Measurements from ENCODE around the gene FLCN. TPM values are rescaled to one million over a fixed set of nuclear protein-coding genes. Genes with fewer than 3 reads are reported as not detected.

Gene FLCN
- polyA plus RNA-seq, 6 donors from 2014 or later, result 3.6 to 7.4 (median 5.7) TPM

DNA sequence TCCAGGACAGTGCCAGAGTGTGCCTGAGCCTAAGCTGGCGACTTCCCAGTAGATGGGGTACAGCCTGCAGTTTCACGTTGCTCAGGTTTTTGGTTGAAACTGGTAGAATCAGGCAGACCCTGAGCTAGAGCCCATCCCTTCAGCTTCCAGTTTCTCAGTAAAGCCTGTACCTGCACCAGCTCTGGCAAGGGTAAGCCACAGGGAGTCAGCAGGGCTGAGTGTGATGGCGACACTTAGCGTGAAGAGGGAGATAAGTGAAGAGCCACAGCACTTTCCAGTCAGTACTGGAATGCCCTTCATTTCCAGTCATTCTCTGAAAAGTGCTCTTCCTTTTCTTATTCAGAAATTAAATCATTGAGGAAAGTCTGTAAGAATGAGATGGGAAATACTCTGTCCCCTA lies 53.2 kb downstream of the FLCN start:
- DNase-seq (no peak), ATAC-seq (ENCODE audit: low read depth in 2 of 2) (no peak)
- Mint-ChIP-seq H3K4me3 (peak overlapping the region in 2 of 8 donors; percentile 3 to 70), H3K27ac (peak overlapping the region in 2 of 6 donors; percentile 13 to 84), H3K4me1 (peaks cover 23 to 58% (median 28%) of the 10 kb centered on the region in 3 donors), H3K9me3 (no peaks in the 10 kb centered on the region), H3K27me3 (no peaks in the 10 kb centered on the region), H3K36me3 (peaks cover 6 to 9% of the 10 kb centered on the region in 2 donors)

DNA sequence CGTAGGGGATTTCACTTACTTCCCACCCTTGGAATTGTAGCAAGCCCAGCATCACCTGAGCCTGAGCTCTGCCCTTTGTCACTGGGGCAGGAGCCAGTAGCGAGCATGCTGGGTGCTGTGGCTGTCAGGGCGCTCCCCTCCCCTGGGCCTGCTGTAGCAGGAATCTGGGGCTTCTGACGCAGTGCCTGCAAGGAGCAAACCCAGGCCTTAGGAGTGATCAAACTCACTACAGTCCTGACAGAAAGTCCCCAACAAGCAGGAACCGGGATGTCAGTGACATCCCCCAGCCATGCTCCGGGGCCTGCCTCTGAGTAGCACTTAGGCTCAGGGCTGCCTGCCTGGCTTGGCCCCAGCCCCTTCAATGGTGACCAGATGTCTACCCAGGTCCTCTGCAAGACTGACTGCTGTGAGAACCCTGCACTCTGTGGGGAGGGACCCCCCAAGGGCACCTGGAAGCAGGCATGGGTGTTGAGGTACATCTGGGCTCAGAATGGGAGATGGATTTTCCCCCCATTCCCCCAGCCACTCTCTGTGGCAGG lies 54.3 kb downstream of the FLCN start:
- H3K27me3 Mint-ChIP-seq, result no peaks in the 10 kb centered on the region
- no peaks in the 10 kb centered on the region for H3K9me3 Mint-ChIP-seq
- ATAC-seq (ENCODE audit: low read depth in 2 of 2) (peak in 1 of 2 donors; percentile 23), DNase-seq (no peak)
- peak overlapping the region in 4 of 8 donors; percentile 75 to 87 (median 78) for H3K4me3 Mint-ChIP-seq
- H3K36me3 Mint-ChIP-seq, result peaks cover 9 to 11% of the 10 kb centered on the region in 2 donors
- peaks cover 23 to 58% (median 28%) of the 10 kb centered on the region in 3 donors for H3K4me1 Mint-ChIP-seq
- peak overlapping the region in 4 of 6 donors; percentile 21 to 94 (median 88) for H3K27ac Mint-ChIP-seq

DNA sequence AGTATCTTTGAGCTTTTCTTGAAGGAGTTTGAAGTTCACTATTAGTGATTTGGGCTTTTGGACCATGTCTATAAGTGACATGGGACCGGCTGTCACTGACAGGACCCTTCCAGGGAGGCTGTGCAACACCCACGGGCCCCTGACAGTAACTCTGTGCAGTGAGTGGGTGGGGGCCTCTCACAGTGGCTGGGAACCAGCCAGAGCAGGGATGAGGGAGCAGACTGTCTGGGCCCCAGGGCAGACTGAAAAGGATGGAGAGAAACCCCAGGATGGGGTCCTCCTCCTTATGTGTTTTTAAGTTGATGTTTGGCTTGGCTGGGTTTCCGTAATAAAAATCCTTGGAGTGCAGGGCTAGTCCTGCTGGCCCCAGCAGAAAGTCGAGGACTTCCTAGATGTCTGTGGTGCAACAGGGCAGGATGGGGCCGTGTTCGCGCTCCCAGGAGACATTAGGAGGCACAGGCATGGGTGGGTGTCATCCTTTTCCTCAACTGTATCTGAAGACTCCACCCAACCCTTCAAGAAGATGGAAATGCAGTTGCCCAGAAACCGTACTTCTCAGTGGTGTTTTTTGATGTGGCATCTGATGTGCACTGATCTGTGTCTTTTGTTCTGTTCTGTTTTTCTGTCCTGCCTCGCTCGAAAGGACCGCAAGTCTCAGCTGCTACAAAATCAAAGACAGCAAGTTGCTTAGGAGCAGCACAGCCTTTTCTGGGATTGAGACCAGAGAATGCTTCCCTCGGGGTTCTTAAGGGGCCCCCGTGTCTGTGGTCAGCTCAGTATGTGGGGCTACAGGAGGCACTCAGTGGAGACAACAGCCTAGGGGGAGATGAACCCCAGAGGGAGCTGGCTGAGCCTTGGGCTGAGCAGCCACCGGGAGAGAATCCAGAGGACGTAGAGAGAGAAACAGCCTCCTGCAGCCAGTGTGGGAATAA lies 55.0 kb downstream of the FLCN start:
- peak; percentile 85 to 88 for ATAC-seq (ENCODE audit: low read depth in 2 of 2)
- peaks cover 9 to 15% of the 10 kb centered on the region in 2 donors for H3K36me3 Mint-ChIP-seq
- H3K27me3 Mint-ChIP-seq, result no peaks in the 10 kb centered on the region
- peaks cover 27 to 66% (median 28%) of the 10 kb centered on the region in 3 donors for H3K4me1 Mint-ChIP-seq
- H3K4me3 Mint-ChIP-seq, result peak overlapping the region in 7 of 8 donors; percentile 75 to 90 (median 85)
- DNase-seq, result no peak
- H3K9me3 Mint-ChIP-seq, result no peaks in the 10 kb centered on the region
- peak overlapping the region; percentile 58 to 95 (median 89) for H3K27ac Mint-ChIP-seq

DNA sequence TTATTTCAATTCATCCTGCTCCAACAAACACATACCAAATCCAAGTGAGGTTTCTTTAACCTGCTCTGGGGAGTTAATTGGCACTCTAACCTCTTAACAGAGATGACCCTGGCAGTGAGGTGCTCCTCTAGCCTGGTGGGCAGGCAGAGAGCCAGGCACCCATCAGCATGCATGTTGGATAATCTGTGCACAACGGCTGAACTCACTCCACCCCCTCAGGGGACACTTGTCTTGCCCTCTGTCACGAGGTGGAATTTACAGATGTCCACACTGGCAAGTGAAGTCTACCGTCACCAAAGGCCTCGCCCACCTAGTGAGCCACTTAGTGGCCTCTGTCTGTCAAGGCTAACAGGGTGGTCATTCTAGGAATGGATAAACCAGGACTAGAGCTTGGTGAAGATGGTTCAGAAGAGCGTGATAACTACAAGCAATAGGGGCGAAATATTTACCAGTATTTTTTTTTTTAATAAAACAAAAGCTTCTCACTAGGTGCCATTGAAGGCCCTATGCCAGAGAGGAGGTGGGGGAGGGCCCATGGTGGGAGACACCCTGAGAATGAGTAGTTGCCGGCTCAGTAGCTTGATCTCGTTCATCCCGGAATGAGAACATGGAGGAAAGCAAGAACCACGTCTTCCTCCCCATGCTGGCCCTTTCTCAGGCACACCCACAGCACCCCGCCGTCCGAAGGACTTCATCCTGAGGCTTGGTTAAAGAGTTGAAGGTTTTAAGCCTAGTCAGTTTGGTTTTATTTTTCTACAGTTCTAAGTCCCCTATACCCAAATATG lies 56.0 kb downstream of the FLCN start:
- DNase-seq (no peak), ATAC-seq (ENCODE audit: low read depth in 2 of 2) (no peak)
- Mint-ChIP-seq H3K27ac (peak overlapping the region; percentile 8 to 94 (median 88)), H3K4me3 (peak overlapping the region in 5 of 8 donors; percentile 33 to 90 (median 87)), H3K4me1 (peaks cover 34 to 69% (median 35%) of the 10 kb centered on the region in 3 donors), H3K27me3 (no peaks in the 10 kb centered on the region), H3K36me3 (peaks cover 15 to 16% of the 10 kb centered on the region in 2 donors), H3K9me3 (no peaks in the 10 kb centered on the region)

DNA sequence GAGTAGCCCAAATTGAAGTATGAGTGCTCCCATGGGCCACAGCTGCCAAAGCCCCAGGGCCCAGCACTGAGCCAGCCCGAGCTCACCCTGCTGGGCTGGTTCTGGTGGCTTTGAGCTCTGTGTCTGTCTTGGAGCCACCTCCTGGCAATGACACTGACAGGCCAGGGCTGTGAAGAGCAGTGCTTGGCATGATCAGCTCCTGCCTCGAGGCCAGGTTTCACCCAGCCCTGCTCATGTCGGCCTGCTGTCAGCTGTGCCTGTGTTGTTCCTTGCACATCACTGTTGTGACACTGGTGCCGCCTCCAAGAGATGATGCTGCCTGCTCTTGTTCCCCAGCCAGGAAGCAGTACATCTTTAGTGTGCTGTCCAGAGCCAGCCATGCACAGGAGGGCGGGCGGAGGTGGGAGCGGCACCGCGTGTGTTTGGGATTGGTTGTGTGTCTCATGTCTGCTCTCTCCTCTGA lies 56.8 kb downstream of the FLCN start:
- H3K4me1 Mint-ChIP-seq, result peaks cover 31 to 70% (median 43%) of the 10 kb centered on the region in 3 donors

DNA sequence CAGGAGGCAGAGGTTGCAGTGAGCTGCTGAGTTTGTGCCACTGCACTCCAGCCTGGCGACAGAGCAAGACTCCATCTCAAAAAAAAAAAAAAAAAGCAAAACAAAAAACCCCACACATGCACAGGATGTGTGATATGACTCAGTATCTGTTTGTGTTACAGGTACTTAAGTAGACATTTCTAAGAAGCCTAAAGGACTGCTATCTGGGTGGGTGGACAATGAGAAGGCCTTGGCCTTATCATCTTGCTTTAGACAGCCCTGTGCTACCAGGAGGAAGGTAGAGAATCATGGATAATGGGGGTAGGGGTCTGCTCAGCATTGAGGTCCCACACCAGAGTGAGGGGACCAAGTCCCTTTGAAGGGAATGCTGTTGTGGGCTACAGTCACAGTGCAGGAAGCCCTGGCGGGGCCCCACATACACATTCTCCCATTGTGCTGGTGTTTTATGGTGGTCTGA lies 57.6 kb downstream of the FLCN start:
- Mint-ChIP-seq H3K36me3 (peaks cover 15 to 17% of the 10 kb centered on the region in 2 donors), H3K9me3 (no peaks in the 10 kb centered on the region), H3K27ac (peak overlapping the region in 4 of 6 donors; percentile 57 to 83 (median 72)), H3K4me1 (peaks cover 31 to 70% (median 49%) of the 10 kb centered on the region in 3 donors), H3K4me3 (peak overlapping the region in 3 of 8 donors; percentile 22 to 63 (median 31)), H3K27me3 (no peaks in the 10 kb centered on the region)
- no peak for DNase-seq
- no peak for ATAC-seq (ENCODE audit: low read depth in 2 of 2)

More for the DNA sequence above, 56.8 kb downstream of the FLCN start:
- H3K9me3 Mint-ChIP-seq, result no peaks in the 10 kb centered on the region
- peak overlapping the region in 4 of 6 donors; percentile 73 to 89 (median 87) for H3K27ac Mint-ChIP-seq
- no peak overlapping the region for H3K4me3 Mint-ChIP-seq
- peaks cover 15 to 17% of the 10 kb centered on the region in 2 donors for H3K36me3 Mint-ChIP-seq
- ATAC-seq (ENCODE audit: low read depth in 2 of 2) (no peak), DNase-seq (no peak)
- H3K27me3 Mint-ChIP-seq, result no peaks in the 10 kb centered on the region

DNA sequence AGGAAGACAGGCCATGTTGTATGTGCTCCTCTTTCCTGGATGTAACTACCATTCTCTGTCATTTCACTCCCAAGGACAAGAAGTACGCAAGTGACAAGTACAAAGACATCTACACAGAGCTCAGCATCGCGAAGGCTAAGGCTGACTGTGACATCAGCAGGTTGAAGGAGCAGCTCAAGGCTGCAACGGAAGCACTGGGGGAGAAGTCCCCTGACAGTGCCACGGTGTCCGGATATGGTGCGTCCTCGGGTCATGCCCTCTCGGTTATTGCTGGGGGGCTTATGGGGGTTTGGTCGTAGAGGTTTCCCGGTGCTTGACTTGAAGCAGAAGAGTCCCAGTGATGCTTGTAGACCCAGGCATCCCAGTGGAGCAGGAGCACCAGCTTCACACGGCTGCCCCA lies 59.8 kb downstream of the FLCN start:
- Mint-ChIP-seq H3K36me3 (peaks cover 15 to 17% of the 10 kb centered on the region in 2 donors), H3K27me3 (no peaks in the 10 kb centered on the region), H3K4me1 (peaks cover 29 to 62% (median 45%) of the 10 kb centered on the region in 3 donors), H3K27ac (peak overlapping the region in 5 of 6 donors; percentile 60 to 87 (median 84)), H3K9me3 (no peaks in the 10 kb centered on the region), H3K4me3 (peak overlapping the region in 1 of 8 donors; percentile 56)
- no peak for DNase-seq
- ATAC-seq (ENCODE audit: low read depth in 2 of 2), result no peak

DNA sequence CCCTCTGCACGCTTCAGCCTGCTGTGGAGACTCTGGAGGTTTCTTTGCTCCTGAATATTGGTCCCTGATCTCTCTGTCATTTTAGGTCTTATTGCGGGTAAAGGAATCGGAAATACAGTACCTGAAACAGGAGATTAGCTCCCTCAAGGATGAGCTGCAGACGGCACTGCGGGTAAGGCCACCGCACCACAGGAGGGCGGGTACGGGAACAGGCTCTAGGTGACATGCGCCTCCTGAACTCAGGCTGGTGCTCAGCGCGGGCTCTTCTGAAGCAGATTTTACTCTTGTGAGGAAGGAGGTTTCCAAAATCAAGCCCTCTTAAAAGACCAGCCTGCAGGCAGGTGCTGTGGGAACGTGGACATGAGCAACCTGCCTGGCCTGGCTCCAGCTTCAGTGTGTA lies 60.6 kb downstream of the FLCN start:
- peaks cover 25 to 57% (median 39%) of the 10 kb centered on the region in 3 donors for H3K4me1 Mint-ChIP-seq
- no peak for DNase-seq
- H3K9me3 Mint-ChIP-seq, result no peaks in the 10 kb centered on the region

DNA sequence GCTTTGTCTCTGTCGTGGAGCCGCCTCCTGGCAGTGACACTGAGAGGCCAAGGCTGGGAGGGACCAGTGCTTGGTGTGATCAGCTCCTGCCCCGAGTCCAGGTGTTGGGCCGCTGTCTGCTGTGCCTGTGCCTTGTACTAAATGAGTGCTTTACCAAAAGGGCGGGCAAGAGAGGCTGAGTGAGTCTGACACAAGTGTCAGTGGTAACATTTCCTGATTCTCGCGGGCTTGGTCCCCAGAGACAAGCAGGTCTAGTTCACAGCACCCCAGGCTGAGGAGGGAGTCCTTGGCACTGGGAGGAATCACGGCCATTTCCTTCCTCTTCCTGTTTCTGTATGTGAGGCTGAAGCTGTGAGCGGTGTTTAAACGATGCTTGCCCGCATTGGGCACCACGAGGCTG lies 61.1 kb downstream of the FLCN start:
- Mint-ChIP-seq H3K9me3 (no peaks in the 10 kb centered on the region), H3K4me3 (peak overlapping the region in 7 of 8 donors; percentile 35 to 77 (median 66)), H3K27me3 (no peaks in the 10 kb centered on the region), H3K36me3 (peaks cover 14 to 24% of the 10 kb centered on the region in 2 donors), H3K4me1 (peaks cover 25 to 53% (median 38%) of the 10 kb centered on the region in 3 donors), H3K27ac (peak overlapping the region; percentile 54 to 96 (median 90))
- ATAC-seq (ENCODE audit: low read depth in 2 of 2) (peak; percentile 97 to 99), DNase-seq (peak; percentile 63)

More for the DNA sequence above, 60.6 kb downstream of the FLCN start:
- Mint-ChIP-seq H3K27me3 (no peaks in the 10 kb centered on the region), H3K36me3 (peaks cover 15 to 23% of the 10 kb centered on the region in 2 donors), H3K27ac (peak overlapping the region; percentile 72 to 96 (median 90)), H3K4me3 (peak overlapping the region in 7 of 8 donors; percentile 35 to 77 (median 60))
- ATAC-seq (ENCODE audit: low read depth in 2 of 2), result no peak

DNA sequence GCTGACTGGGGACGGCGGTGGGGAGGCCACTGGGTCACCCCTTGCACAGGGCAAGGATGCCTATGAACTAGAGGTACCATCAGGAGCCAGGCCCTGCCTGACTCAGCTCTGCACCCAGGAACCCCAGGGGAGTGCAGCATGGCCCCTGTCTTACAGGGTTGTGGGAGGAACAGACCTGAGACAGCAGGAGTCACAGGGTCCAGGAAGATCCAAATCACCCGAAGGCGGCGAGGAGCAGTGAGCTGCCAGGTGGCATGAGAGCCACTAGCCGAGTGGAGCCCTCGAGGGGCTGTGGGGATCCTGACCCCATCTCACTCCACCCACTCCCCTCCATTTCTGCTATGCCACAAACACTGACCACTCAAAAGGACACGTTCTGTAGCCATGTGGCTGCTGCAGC lies 61.6 kb downstream of the FLCN start:
- H3K27ac Mint-ChIP-seq, result peak overlapping the region in 2 of 6 donors; percentile 85 to 93

DNA sequence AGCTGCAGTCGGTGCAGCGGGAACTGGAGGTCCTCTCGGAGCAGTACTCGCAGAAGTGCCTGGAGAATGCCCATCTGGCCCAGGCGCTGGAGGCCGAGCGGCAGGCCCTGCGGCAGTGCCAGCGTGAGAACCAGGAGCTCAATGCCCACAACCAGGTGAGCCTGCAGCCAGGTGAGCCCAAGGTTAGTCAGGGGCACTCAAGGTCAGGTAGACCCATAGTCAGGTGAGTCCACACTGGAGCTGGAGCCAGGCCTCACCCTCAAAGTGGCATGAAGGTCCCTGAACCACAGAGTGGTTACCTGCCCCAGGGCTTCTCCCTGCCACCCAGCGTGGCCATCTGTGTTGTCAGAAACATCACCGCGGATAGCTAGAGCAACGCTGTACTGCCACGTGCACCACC lies 63.0 kb downstream of the FLCN start:
- H3K4me3 Mint-ChIP-seq, result peak overlapping the region in 1 of 8 donors; percentile 35
- ATAC-seq (ENCODE audit: low read depth in 2 of 2), result no peak
- H3K36me3 Mint-ChIP-seq, result peaks cover 9 to 18% of the 10 kb centered on the region in 2 donors
- no peaks in the 10 kb centered on the region for H3K9me3 Mint-ChIP-seq
- no peak for DNase-seq
- peaks cover 20 to 40% (median 31%) of the 10 kb centered on the region in 3 donors for H3K4me1 Mint-ChIP-seq
- no peaks in the 10 kb centered on the region for H3K27me3 Mint-ChIP-seq
- peak overlapping the region in 2 of 6 donors; percentile 54 to 87 for H3K27ac Mint-ChIP-seq

More for the DNA sequence above, 61.6 kb downstream of the FLCN start:
- Mint-ChIP-seq H3K9me3 (no peaks in the 10 kb centered on the region), H3K4me1 (peaks cover 19 to 47% (median 33%) of the 10 kb centered on the region in 3 donors), H3K4me3 (peak overlapping the region in 4 of 8 donors; percentile 45 to 77 (median 71)), H3K27me3 (no peaks in the 10 kb centered on the region), H3K36me3 (peaks cover 9 to 18% of the 10 kb centered on the region in 2 donors)
- DNase-seq (no peak), ATAC-seq (ENCODE audit: low read depth in 2 of 2) (no peak)

DNA sequence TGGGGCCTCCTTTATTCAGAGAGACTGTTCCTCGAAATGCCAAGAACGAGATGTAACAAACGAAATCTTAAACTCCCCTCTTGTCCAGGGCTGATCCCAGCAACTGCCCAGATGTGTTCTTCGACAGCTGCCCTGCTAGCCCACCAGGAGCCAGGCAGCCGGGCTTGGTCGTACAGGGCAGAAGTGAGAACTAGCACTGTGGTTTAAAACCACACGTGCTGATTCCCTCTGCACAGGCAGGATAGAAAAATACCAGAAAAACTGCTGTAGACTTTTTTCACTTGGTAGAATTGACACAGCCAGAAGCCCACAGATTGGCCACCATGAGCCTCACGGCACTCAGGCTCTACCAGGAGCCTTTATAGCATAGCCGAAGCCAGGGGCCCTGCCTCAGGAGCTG lies 64.0 kb downstream of the FLCN start:
- DNase-seq, result no peak
- Mint-ChIP-seq H3K36me3 (peaks cover 5 to 22% of the 10 kb centered on the region in 2 donors), H3K4me1 (peaks cover 23 to 40% (median 31%) of the 10 kb centered on the region in 3 donors)

More for the DNA sequence above, 64.0 kb downstream of the FLCN start:
- no peak overlapping the region for H3K4me3 Mint-ChIP-seq
- ATAC-seq (ENCODE audit: low read depth in 2 of 2), result no peak
- peak overlapping the region in 1 of 6 donors; percentile 54 for H3K27ac Mint-ChIP-seq
- H3K9me3 Mint-ChIP-seq, result no peaks in the 10 kb centered on the region
- H3K27me3 Mint-ChIP-seq, result no peaks in the 10 kb centered on the region

All from naive B cell (primary cell).